ENCODE results near the gene RPS28. TPM values are rescaled to one million over a fixed set of nuclear protein-coding genes. Genes with fewer than 3 reads are reported as not detected.

The RPS28 gene
- polyA plus RNA-seq, 2 of the 4 experiments (the other 2 are of a cell fraction) = 374 to 404 TPM

DNA sequence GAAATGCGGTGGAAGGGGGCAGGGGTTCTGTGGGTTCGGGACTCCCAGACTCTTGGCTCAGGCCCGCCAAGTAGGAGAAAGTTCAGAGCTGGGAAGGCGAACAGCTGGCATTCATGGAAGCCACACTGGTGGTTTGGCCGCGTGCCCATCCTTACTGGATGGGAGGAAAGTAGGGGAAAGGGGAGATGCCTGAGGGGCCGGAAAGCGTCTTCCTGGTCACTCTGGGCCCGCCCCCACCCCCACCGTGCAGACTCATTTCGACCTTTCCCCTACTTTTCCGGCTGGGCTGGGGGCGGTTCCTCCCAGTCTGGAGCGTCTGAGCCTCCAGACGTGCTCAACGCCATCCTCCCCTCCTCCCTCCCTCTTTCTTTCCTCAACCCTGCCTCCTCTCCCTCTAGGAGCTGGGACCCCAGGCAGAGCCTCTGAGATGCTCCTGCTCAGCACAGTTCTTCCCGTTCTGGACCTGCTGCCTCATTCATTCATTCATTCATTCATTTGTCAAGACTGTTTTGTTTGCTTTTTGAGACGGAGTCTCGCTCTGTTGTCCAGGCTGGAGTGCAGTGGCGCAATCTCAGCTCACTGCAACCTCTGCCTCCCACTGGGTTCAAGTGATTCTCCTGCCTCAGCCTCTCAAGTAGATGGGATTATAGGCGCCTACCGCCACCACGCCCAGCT is 46.2 kb downstream of the RPS28 start (continued):
- TF ChIP-seq, protein P1, sequence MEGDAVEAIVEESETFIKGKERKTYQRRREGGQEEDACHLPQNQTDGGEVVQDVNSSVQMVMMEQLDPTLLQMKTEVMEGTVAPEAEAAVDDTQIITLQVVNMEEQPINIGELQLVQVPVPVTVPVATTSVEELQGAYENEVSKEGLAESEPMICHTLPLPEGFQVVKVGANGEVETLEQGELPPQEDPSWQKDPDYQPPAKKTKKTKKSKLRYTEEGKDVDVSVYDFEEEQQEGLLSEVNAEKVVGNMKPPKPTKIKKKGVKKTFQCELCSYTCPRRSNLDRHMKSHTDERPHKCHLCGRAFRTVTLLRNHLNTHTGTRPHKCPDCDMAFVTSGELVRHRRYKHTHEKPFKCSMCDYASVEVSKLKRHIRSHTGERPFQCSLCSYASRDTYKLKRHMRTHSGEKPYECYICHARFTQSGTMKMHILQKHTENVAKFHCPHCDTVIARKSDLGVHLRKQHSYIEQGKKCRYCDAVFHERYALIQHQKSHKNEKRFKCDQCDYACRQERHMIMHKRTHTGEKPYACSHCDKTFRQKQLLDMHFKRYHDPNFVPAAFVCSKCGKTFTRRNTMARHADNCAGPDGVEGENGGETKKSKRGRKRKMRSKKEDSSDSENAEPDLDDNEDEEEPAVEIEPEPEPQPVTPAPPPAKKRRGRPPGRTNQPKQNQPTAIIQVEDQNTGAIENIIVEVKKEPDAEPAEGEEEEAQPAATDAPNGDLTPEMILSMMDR (IDR thresholded peaks at IDR 0.05) = no peak
- TF ChIP-seq, protein P2, sequence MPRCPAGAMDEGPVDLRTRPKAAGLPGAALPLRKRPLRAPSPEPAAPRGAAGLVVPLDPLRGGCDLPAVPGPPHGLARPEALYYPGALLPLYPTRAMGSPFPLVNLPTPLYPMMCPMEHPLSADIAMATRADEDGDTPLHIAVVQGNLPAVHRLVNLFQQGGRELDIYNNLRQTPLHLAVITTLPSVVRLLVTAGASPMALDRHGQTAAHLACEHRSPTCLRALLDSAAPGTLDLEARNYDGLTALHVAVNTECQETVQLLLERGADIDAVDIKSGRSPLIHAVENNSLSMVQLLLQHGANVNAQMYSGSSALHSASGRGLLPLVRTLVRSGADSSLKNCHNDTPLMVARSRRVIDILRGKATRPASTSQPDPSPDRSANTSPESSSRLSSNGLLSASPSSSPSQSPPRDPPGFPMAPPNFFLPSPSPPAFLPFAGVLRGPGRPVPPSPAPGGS (IDR thresholded peaks at IDR 0.05) = no peak
- no peak for TF ChIP-seq BHLHE40 (IDR thresholded peaks at IDR 0.05; ENCODE audit: low read depth, low read length)
- TF ChIP-seq NPAS2 (CRISPR knock-in tag; IDR thresholded peaks at IDR 0.05; ENCODE audit: borderline replicate concordance) = no peak
- no peak for TF ChIP-seq USF2 (IDR thresholded peaks at IDR 0.05)
- TF ChIP-seq REST (IDR thresholded peaks at IDR 0.05) = no peak
- 0 out of 2 replicates have a peak, but pooled peaks have one; percentile 38 for TF ChIP-seq MAX (IDR thresholded peaks at IDR 0.05)
- no peak for TF ChIP-seq ESRRA (IDR thresholded peaks at IDR 0.05; ENCODE audit: borderline replicate concordance, low read length)
- TF ChIP-seq, protein P3, sequence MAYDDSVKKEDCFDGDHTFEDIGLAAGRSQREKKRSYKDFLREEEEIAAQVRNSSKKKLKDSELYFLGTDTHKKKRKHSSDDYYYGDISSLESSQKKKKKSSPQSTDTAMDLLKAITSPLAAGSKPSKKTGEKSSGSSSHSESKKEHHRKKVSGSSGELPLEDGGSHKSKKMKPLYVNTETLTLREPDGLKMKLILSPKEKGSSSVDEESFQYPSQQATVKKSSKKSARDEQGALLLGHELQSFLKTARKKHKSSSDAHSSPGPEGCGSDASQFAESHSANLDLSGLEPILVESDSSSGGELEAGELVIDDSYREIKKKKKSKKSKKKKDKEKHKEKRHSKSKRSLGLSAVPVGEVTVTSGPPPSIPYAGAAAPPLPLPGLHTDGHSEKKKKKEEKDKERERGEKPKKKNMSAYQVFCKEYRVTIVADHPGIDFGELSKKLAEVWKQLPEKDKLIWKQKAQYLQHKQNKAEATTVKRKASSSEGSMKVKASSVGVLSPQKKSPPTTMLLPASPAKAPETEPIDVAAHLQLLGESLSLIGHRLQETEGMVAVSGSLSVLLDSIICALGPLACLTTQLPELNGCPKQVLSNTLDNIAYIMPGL (CRISPR knock-in tag; IDR thresholded peaks at IDR 0.05; ENCODE audit: borderline replicate concordance) = no peak
- no peak for TF ChIP-seq SMC3 (IDR thresholded peaks at IDR 0.05)
- no peak for TF ChIP-seq ZSCAN20 (CRISPR knock-in tag; IDR thresholded peaks at IDR 0.05)
- TF ChIP-seq ZNF302 (CRISPR knock-in tag; IDR thresholded peaks at IDR 0.05) = no peak
- no peak for TF ChIP-seq ZC3H11A (IDR thresholded peaks at IDR 0.05)
- no peak for TF ChIP-seq POLR2AphosphoS2 (conservative IDR thresholded peaks at IDR 0.05; ENCODE audit: low read length)
- TF ChIP-seq TFCP2L1 (CRISPR knock-in tag; IDR thresholded peaks at IDR 0.05) = no peak
- no peak for TF ChIP-seq RFX5 (IDR thresholded peaks at IDR 0.05)
- no peak for TF ChIP-seq FOSL2 (IDR thresholded peaks at IDR 0.05)
- no peak for TF ChIP-seq FOSL2 (CRISPR knock-in tag; IDR thresholded peaks at IDR 0.05)
- TF ChIP-seq RARB (CRISPR knock-in tag; IDR thresholded peaks at IDR 0.05) = no peak
- TF ChIP-seq MYC (IDR thresholded peaks at IDR 0.05; ENCODE audit: borderline replicate concordance, low read length) = no peak

Data from A549 (cell line).